ENCODE measurements around the gene MTHFD1L. TPM values are rescaled to one million over a fixed set of nuclear protein-coding genes. Genes with fewer than 3 reads are reported as not detected.
A peak's percentile ranks its signal among the peaks of the same experiment; 100 is the strongest.
"Not testable (repeated sequence)": the region's sequence is repeated elsewhere in the genome, so short reads cannot be mapped to it uniquely, and the experiment has no call there.

Gene MTHFD1L
- total RNA-seq, 4 donors from 2014 or later, result 4.1 to 19.9 (median 16.6) TPM

DNA sequence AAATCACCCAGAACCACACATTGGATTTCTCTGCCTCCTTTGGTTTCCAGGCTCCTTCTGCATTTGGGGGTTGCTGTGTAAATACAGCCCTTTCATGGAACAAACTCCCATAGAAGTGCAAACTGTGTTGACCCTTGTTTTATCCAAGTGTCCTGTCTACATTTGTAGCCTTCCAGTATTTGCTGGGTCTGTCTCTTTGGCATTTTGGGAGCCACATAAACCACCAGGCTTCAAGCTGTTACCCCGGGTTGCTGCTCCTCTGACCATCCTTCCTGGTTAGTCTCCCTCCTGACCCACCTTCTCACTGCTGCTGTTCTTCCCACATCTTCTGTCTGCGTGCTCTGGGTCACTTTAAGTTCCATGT lies 7.6 kb upstream of the MTHFD1L start:
- Histone ChIP-seq H3K4me3 (no peak overlapping the region), H3K36me3 (no peaks in the 10 kb centered on the region), H3K9me3 (no peaks in the 10 kb centered on the region), H3K27me3 (no peaks in the 10 kb centered on the region), H3K4me1 (no peaks in the 10 kb centered on the region), H3K27ac (peak overlapping the region; percentile 74 to 87)
- DNase-seq, result no peak
- TF ChIP-seq, protein P1, sequence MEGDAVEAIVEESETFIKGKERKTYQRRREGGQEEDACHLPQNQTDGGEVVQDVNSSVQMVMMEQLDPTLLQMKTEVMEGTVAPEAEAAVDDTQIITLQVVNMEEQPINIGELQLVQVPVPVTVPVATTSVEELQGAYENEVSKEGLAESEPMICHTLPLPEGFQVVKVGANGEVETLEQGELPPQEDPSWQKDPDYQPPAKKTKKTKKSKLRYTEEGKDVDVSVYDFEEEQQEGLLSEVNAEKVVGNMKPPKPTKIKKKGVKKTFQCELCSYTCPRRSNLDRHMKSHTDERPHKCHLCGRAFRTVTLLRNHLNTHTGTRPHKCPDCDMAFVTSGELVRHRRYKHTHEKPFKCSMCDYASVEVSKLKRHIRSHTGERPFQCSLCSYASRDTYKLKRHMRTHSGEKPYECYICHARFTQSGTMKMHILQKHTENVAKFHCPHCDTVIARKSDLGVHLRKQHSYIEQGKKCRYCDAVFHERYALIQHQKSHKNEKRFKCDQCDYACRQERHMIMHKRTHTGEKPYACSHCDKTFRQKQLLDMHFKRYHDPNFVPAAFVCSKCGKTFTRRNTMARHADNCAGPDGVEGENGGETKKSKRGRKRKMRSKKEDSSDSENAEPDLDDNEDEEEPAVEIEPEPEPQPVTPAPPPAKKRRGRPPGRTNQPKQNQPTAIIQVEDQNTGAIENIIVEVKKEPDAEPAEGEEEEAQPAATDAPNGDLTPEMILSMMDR (IDR thresholded peaks at IDR 0.05), result no peak
- intact Hi-C loops (cut with DNase I; ENCODE audit: low total_unique reads), result no loop called here

DNA sequence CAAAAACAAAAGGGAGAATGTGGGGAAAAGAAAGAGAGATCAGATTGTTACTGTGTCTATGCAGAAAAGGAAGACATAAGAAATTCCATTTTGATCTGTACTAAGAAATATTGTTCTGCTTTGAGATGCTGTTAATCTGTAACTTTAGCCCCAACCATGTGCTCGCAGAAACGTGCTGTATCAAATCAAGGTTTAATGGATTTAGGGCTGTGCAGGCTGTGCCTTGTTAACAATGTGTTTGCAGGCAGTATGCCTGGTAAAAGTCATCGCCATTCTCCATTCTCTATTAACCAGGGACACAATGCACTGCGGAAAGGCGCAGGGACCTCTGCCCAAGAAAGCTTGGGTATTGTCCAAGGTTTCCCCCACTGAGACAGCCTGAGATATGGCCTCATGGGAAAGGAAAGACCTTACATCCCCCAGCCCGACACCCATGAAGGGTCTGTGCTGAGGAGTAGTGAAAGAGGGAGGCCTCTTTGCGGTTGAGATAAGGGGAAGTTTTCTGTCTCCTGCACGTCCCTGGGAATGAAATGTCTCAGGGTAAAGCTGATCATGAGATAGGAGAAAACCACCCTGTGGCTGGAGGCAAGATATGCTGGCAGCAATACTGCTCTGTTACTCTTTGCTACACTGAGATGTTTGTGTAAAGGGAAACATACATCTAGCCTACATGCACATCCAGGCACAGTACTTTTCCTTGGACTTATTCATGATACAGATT lies 3.9 kb upstream of the MTHFD1L start:
- not testable (repeated sequence) for DNase-seq

GRCh38 chr6:150863213-150863928 lies 2.1 kb upstream of the MTHFD1L start:
- Histone ChIP-seq H3K27me3 (no peaks in the 10 kb centered on the region), H3K4me1 (no peaks in the 10 kb centered on the region), H3K4me3 (no peak overlapping the region), H3K27ac (no peak overlapping the region), H3K36me3 (no peaks in the 10 kb centered on the region), H3K9me3 (no peaks in the 10 kb centered on the region)
- TF ChIP-seq POLR2A (IDR thresholded peaks at IDR 0.05), result no peak
- TF ChIP-seq, protein P1 (IDR thresholded peaks at IDR 0.05), result no peak
- intact Hi-C loops (cut with DNase I; ENCODE audit: low total_unique reads), result no loop called here
- DNase-seq, result no peak

More for the DNA sequence above, 3.9 kb upstream of the MTHFD1L start:
- H3K36me3 ChIP-seq; H3K27ac ChIP-seq; H3K27me3 ChIP-seq; H3K9me3 ChIP-seq; intact Hi-C loops (cut with DNase I; ENCODE audit: low total_unique reads); H3K4me3 ChIP-seq; H3K4me1 ChIP-seq: not testable (repeated sequence)

- no peaks in the 10 kb centered on the region for H3K36me3 ChIP-seq
- intact Hi-C loops (cut with DNase I; ENCODE audit: low total_unique reads), result no loop called here
- H3K9me3 ChIP-seq, result no peaks in the 10 kb centered on the region
- TF ChIP-seq, protein P1 (IDR thresholded peaks at IDR 0.05), result no peak
- no peak for TF ChIP-seq POLR2A (IDR thresholded peaks at IDR 0.05)
- peak overlapping the region; percentile 51 to 68 for H3K4me3 ChIP-seq
- no peaks in the 10 kb centered on the region for H3K27me3 ChIP-seq
- no peak for DNase-seq
- no peaks in the 10 kb centered on the region for H3K4me1 ChIP-seq
- peak overlapping the region; percentile 80 to 87 for H3K27ac ChIP-seq
These were observed 478 bp upstream of the MTHFD1L start for GRCh38 chr6:150865043-150865405.

GRCh38 chr6:150866147-150866990 lies 867 bp downstream of the MTHFD1L start:
- peak; percentile 79 to 88 for DNase-seq
- H3K27me3 ChIP-seq, result no peaks in the 10 kb centered on the region
- H3K4me3 ChIP-seq, result peak overlapping the region; percentile 51 to 68
- no peaks in the 10 kb centered on the region for H3K4me1 ChIP-seq
- intact Hi-C loops (cut with DNase I; ENCODE audit: low total_unique reads), result no loop called here
- no peaks in the 10 kb centered on the region for H3K9me3 ChIP-seq
- H3K27ac ChIP-seq, result peak overlapping the region; percentile 80 to 87
- TF ChIP-seq, protein P1 (IDR thresholded peaks at IDR 0.05), result no peak
- TF ChIP-seq POLR2A (IDR thresholded peaks at IDR 0.05), result peak in 1 of 2 donors; percentile 72
- H3K36me3 ChIP-seq, result no peaks in the 10 kb centered on the region
